HepG2 (cell line): ENCODE measurements around the gene DCST2.

Experiments used
- MAFF ChIP-seq: IDR thresholded peaks from 2 replicates; pipeline ENCODE4 v1.6.1; 2011; ENCODE audit warnings: low read depth, low read length, improper control_type of control experiment
- NFE2 ChIP-seq: sonication (generic); formaldehyde crosslinking; IDR thresholded peaks from 2 replicates; pipeline ENCODE4 v1.4.0; 2020; ENCODE audit warnings: missing genetic modification reagents
- NFRKB ChIP-seq: fragments of 450-650 bp; IDR thresholded peaks from 2 replicates; pipeline ENCODE4 v1.6.1; 2017
- NPAS2 ChIP-seq: sonication (generic); formaldehyde crosslinking; IDR thresholded peaks from 2 replicates; pipeline ENCODE4 v1.8.0; 2022; ENCODE audit warnings: mild to moderate bottlenecking, missing genetic modification reagents, borderline replicate concordance
- RAD51 ChIP-seq: fragments of 450-650 bp; IDR thresholded peaks from 2 replicates; pipeline ENCODE4 v1.6.1; 2016; ENCODE audit warnings: borderline replicate concordance
- TAF1 ChIP-seq: sonication (generic); formaldehyde crosslinking; IDR thresholded peaks from 2 replicates; pipeline ENCODE4 v1.4.0; 2020; ENCODE audit warnings: missing genetic modification reagents
- ZFAT ChIP-seq: sonication (generic); formaldehyde crosslinking; conservative IDR thresholded peaks from 2 replicates; pipeline ENCODE4 v1.8.1; 2023; ENCODE audit warnings: missing genetic modification reagents, inconsistent platforms
- ZNF382 ChIP-seq: sonication (generic); formaldehyde crosslinking; IDR thresholded peaks from 2 replicates; pipeline ENCODE4 v1.5.0; 2020; ENCODE audit warnings: missing genetic modification reagents, mild to moderate bottlenecking, borderline replicate concordance
- ZNF484 ChIP-seq: sonication (generic); formaldehyde crosslinking; IDR thresholded peaks from 2 replicates; pipeline ENCODE4 v1.5.1; 2020; ENCODE audit warnings: mild to moderate bottlenecking, low read depth, missing genetic modification reagents, borderline replicate concordance
- TF ChIP-seq, protein P1 (sequence below), 2 experiments: IDR thresholded peaks; 2 replicates each; pipeline ENCODE4 v1.6.1; 2011 to 2012; ENCODE audit warnings: low read length in 2 of 2, borderline replicate concordance in 1 of 2, low read depth in 1 of 2, mild to moderate bottlenecking in 1 of 2, moderate library complexity in 1 of 2
- TF ChIP-seq, protein P2 (sequence below): sonication (generic); formaldehyde crosslinking; IDR thresholded peaks from 2 replicates; pipeline ENCODE4 v1.8.1; 2022; ENCODE audit warnings: mild to moderate bottlenecking, missing genetic modification reagents
- TF ChIP-seq, protein P3 (sequence below): sonication (generic); IDR thresholded peaks from 2 replicates; pipeline ENCODE4 v1.6.1; 2016; ENCODE audit warnings: low read depth, borderline replicate concordance

DNA sequence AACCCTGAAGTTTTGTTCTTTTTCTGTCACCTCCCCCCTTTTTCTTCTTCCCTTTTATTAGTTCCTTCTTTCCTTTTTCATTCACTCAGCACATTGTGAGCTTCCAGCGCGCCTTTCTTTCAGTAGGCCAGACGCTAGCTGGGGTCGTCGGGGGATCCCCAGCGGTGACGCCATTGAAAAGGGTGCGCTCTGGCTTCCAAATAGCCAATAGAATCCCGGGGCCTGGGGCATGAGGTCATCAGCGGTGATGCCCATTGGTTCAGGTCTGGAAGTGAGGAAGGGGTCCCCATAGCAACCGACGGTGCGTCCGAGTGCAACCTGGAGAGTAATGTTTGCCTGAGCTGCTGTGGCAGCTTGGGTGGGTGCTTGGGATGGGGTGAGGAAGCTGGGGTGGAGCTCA lies 38.1 kb upstream of the DCST2 start:
- TF ChIP-seq TAF1 (CRISPR knock-in tag) (no peak), RAD51 (no peak), NFRKB (no peak), ZFAT (CRISPR knock-in tag) (no peak), ZNF382 (CRISPR knock-in tag) (no peak), NFE2 (CRISPR knock-in tag) (no peak), NPAS2 (CRISPR knock-in tag) (no peak), MAFF (no peak), ZNF484 (CRISPR knock-in tag) (no peak)
- TF ChIP-seq, protein P1, sequence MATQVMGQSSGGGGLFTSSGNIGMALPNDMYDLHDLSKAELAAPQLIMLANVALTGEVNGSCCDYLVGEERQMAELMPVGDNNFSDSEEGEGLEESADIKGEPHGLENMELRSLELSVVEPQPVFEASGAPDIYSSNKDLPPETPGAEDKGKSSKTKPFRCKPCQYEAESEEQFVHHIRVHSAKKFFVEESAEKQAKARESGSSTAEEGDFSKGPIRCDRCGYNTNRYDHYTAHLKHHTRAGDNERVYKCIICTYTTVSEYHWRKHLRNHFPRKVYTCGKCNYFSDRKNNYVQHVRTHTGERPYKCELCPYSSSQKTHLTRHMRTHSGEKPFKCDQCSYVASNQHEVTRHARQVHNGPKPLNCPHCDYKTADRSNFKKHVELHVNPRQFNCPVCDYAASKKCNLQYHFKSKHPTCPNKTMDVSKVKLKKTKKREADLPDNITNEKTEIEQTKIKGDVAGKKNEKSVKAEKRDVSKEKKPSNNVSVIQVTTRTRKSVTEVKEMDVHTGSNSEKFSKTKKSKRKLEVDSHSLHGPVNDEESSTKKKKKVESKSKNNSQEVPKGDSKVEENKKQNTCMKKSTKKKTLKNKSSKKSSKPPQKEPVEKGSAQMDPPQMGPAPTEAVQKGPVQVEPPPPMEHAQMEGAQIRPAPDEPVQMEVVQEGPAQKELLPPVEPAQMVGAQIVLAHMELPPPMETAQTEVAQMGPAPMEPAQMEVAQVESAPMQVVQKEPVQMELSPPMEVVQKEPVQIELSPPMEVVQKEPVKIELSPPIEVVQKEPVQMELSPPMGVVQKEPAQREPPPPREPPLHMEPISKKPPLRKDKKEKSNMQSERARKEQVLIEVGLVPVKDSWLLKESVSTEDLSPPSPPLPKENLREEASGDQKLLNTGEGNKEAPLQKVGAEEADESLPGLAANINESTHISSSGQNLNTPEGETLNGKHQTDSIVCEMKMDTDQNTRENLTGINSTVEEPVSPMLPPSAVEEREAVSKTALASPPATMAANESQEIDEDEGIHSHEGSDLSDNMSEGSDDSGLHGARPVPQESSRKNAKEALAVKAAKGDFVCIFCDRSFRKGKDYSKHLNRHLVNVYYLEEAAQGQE (IDR thresholded peaks at IDR 0.05; ENCODE audit: borderline replicate concordance in 1 of 2, low read depth in 1 of 2, low read length in 2 of 2): no peak
- TF ChIP-seq, protein P2, sequence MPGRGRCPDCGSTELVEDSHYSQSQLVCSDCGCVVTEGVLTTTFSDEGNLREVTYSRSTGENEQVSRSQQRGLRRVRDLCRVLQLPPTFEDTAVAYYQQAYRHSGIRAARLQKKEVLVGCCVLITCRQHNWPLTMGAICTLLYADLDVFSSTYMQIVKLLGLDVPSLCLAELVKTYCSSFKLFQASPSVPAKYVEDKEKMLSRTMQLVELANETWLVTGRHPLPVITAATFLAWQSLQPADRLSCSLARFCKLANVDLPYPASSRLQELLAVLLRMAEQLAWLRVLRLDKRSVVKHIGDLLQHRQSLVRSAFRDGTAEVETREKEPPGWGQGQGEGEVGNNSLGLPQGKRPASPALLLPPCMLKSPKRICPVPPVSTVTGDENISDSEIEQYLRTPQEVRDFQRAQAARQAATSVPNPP (CRISPR knock-in tag): no peak
- TF ChIP-seq, protein P3, sequence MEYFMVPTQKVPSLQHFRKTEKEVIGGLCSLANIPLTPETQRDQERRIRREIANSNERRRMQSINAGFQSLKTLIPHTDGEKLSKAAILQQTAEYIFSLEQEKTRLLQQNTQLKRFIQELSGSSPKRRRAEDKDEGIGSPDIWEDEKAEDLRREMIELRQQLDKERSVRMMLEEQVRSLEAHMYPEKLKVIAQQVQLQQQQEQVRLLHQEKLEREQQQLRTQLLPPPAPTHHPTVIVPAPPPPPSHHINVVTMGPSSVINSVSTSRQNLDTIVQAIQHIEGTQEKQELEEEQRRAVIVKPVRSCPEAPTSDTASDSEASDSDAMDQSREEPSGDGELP: no peak
